Sciatic nerve (tissue), 2 donors: ENCODE results near the gene BTBD1. TPM values are rescaled to one million over a fixed set of nuclear protein-coding genes. Genes with fewer than 3 reads are reported as not detected.

Source experiments
- ATAC-seq: fragments of 200-7000 bp; cut with Tn5 transposase; one replicate; pipeline ENCODE4 v1.9.1; 2020; ENCODE audit warnings: mild to moderate bottlenecking, moderate library complexity
- DNase-seq: peaks from one replicate; pipeline ENCODE4 v3.0.0-alpha.2; 2020; ENCODE audit warnings: low spot score
- intact Hi-C: fragments of 100-400 bp; cut with DNase I; formaldehyde crosslinking; loops from one replicate; pipeline ENCODE4 v1.14.2; 2022
- total RNA-seq: library from RNA; stranded (reverse); fragmentation: NEBNext Ultra II Directional; extraction: Animal tissue kit (Norgen Biotek cat#: 25700); gene quantifications from one replicate; pipeline ENCODE4 v1.2.1, GENCODE V29; 2021
- donor health status: DM: no; HTN: no; CAD: no.
- donor health status: DM: no; HTN: no; CAD: no.

BTBD1 gene
- total RNA-seq = 51.4 TPM

DNA sequence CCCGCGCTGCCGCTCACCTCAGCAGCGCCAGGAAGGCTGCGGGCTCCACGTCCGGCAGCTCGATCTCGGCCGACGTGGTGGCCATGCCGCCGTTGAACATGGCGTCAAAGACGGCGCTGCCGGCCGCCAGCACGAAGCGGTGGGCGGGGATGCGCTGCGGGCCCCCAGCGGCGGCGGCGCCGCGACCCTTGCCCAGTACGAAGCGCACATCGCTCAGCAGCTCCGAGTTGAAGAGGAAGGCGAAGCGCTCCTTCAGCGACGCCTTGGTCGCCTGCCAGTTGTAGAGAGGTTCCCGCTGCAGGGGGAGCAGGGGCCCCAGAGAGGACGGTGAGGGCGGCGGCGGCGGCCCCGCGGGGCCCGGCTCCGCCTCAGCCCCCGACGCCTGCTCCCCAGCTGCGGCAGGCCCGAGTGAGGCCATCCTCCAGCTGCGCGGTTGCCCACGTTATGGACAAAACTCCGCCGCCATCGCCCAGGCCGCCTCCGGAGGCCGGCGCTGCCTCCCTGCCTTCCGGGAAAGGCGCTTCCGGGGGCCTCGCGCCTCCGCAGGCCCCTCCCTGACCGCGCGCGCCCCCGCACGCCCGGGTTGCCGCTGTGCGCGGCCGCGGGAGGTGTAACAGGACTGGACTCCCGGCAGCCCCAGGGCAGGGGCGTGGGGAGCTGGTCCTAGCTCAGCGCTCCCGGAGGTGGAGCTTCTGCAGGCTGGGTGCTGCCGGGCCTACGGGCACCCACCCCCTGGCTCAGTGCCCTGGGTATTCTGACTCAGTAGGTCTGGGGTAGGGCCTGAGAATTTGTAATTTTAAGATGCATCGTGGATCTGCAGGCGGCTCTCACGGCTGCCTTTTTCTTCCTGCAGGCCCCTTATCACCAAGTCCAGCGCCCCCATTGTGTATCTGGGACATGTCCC, at the start of gene BTBD1:
Gene BTBD1, minus strand, starts transcription at position 519 of the 904 bp plus-strand sequence. Its CDS starts 101 bp downstream, at position 418.
- intact Hi-C loops = no loop called here
- peak; percentile 93 for DNase-seq
- peak; percentile 99 for ATAC-seq

DNA sequence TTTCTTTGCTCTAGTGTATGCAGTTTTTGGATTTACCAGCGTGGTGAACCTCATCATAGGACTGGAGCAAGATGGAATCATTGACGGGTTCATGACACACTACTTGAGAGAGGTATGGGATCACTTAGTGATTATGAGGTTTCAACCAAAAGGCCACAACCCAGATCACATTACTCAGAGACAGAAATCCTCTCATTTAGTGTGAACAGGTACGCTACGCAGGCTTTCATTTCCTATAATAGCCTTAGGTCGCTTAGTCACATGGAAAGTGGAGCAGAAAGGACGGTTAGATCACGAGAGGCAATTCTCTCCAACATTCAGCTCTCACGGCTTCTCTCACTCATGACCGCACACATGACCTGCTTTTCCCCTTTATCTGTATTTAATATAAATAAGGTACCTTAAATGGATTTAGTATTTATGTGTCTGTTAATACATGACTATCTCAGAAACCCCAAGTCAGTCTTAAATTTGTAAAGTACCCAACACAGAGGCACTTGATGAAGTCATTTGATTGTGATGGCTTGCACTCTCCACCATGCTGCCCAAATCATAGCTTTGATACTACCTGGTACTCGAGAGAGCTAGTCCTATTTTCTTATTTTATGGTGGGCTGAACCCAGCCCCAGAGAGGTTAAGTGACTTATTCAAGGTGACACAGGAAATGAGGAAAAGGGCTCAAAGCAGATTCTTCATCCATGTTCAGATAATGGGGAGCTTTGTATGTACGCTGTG, 48.9 kb upstream of the BTBD1 start:
- ATAC-seq (no peak), DNase-seq (no peak)
- intact Hi-C loops = no loop called here

DNA sequence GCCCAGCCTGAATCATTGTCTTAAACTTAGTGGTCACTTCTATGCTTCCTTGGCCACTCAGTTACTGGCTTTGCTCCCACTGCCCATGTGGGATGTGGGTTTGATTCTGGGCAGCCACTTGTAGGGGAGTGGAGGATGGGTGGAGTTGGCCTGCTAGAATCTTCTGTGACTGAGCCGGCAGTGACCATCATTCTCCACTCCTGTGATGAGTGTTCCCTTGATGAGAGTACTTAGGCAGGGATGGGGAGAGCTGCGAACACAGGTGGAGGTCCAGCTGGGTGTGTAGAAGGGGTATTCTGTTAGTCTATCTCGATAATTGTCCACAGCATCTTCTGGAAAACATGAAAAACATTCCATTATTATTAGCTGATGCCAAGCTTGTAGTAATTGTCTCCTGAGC, 48.4 kb upstream of the BTBD1 start:
- intact Hi-C loops = no loop called here
- DNase-seq = no peak
- ATAC-seq = no peak

DNA sequence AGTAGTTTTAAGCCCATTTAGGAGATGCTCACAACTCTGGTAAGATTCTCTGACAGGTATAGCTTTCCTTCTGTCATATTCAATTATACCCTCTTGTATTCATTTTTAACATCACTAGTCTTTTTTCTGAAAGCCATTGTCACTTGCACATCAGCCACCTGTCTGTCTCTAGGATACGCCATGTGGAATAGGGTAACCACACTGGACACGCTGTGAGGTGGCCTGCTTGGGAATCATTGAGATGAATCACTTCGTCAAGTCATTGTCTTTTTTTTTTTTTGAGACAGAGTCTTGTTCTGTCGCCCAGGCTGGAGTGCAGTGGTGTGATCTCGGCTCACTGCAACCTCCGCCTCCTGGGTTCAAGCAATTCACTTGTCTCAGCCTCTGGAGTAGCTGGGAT, 47.8 kb upstream of the BTBD1 start:
- no peak for DNase-seq
- intact Hi-C loops = no loop called here
- ATAC-seq = no peak

DNA sequence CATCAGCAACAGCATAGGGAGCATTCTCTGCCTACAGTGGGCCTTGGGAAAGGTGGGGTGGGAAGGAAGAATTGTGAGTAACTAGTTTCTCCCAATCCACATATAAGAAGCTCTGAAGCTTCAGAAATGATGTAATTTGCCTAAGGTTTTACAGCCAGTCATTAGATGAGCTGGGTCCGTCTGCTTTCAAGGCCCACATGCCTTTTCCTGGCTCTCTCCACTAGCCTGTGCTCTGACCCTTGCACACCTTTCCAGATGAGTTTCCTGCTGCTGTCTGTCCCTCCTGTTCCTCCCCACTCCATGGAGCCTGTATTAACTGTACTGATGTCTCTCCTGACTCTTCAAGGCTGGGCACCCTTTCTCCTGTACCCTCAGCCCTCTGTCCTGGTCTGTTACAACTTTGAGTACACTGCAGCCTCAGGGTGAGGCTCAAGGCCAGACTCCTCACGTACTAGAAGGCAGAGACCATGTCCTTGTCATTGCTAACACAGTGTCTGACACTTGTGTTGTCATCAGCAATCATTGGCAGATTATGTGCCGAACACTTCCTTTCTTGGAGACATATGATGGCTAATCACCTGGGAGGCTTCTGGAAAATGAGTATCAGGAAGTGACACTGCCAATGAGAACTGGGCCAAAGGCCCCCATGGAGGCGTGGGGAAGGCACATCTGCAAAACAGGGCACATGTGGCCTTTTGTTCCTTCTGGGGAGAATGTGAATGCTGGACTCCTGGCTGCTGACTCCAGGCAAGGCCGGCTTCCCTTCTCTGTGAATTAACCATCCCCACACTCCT, 47.0 kb upstream of the BTBD1 start:
- intact Hi-C loops = no loop called here
- ATAC-seq (no peak), DNase-seq (no peak)

DNA sequence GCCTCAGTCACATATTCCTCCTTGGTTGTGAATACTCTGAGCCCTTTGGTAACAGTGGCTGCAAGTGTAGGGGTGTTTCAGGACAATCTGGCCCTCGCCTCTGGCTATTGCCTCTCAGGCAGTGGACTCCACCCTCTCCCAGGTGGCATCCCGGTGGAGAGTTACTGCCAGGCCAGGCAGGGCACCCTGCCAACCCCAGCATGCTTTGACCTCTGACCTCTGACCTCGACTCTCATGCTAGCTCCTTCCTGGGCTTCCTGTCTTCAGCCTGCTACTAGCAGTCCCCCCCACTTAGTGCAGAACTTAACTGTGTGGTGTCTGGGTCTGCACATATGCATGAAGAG, 45.9 kb upstream of the BTBD1 start:
- intact Hi-C loops = no loop called here
- DNase-seq (no peak), ATAC-seq (no peak)

DNA sequence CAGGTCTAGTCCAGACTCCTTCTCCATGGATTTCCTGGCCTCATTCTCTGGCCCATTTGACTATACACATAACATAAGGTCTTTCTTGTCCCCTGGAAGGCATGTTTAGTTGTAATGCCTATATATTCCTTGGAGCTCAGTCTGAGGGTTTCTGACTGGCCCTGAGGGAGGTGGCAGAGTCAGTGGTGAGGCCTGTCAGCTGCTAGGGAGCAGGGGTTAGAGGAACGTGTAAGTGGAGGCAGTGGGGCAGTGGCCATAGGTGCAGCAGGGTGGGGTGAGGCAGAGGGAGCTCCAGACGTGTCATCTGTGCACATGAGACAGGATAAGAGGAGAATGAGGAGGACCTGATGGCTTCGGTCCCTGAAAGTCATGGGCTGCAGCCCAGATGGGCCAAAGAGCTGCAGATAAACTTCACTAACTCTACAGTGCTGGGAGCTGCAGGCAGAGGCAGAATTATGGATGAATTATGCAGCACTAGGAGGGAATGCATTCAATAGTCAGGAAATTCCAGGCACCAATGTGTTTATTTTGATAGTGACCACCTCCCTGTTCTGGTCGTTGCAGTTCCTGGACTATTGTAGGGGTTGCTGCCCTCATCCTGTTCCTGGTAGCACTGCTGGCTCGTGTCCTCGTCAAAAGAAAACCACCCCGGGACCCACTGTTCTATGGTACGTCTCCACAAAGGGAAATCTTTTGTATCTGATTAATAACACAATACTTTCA, 45.3 kb upstream of the BTBD1 start:
- intact Hi-C loops = no loop called here
- no peak for DNase-seq
- no peak for ATAC-seq

DNA sequence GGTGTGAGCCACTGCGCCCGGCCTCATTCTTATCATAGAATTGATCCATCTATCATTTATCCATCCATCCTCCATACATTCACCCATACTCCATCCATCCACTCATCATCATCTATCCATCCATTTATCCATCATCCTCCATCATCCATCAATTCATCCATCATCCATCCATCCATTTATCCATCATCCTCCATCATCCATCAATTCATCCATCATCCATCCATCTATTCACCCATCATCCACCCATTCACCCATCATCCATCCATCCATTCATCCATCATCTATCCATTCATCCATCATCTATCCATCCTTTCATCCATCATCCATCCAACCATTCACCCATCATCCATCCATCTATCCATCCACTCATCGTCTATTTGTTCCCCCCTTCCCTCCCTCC, 44.1 kb upstream of the BTBD1 start:
- intact Hi-C loops = no loop called here
- DNase-seq (no peak), ATAC-seq (no peak)

DNA sequence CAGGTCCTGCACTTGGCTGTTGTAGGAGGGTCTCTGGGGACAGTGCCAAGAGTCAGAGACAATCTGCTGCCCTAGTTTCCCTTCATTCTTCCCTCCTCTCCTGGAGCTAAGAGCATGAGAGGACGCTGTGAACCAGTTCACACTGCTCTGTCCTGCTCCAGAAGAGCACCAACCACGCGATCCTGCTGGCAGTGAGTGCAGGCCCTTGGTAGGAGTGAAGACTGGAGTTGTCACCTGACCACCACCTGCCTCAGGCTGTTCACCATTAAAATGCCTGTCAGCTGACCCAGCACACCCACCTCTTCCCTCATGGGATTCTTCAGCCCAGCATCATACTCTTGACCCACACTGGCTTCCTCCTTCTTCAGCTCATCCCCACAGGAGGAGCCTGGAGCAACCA, 43.3 kb upstream of the BTBD1 start:
- ATAC-seq (no peak), DNase-seq (no peak)
- intact Hi-C loops = no loop called here

DNA sequence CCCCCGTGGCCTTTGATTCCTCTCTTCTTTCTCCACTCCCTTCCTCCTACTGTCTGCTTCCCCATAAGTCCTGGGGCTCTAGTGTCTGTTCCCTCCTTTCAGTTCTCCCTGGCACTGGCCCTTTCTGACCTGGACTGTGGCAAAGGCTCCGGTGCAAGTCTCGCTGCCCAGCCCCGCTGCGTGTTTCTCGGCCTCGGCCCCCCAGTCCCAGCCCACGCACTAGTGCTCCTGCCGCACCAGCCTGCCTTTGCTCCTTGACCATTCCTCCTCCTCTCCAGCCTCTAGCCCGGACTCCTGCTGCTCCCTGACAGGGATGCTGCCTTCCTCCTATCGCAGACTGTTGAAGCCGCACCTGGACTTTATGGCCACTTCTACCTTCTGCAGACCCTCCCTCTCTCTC, 42.5 kb upstream of the BTBD1 start:
- ATAC-seq (peak; percentile 31), DNase-seq (no peak)
- intact Hi-C loops = no loop called here

DNA sequence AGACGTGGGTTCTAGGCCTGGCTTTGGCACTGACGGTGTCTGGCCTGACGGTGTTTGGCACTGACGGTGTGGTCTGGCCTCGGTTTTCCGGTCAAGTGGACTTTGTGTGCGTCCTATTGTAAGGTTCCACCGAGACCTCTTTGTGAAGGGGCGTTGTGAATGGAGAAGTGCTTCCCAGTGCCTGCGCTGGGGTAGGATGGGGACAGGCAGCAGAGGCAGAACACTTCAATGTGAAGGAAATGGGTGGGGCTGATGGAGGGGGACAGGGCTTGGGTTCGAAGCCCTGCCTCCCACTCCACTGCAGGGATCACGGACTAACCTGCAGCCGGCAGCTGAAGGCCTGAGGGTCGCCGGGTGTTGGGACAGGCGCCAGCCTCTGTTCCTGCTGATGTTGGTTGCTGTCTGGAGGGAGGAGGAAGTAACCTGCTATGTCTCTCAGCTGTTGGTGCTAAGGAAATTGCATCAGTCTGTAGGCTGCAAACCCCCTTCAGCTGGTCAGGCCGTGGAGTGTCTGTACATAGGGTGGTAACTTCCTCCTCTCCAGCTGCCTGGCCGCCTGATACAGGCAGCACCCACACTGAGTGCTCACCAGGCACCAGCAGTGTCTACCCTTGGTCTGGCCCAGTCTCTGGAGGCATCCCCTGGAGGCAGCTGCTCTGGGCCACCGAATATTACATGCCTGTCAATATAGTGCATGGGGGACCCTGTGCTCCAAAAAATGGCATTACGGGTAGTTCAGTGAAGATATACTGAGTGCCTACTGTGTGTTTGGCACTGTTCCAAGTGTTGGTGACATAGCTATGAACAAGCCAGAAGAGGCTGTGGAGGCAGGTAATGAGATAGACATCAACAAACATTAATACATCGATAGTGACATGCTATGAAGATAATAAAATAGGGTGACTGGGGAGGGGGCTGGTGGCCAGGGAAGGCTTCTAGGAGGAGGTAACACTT, 41.5 kb upstream of the BTBD1 start:
- ATAC-seq (peak; percentile 92), DNase-seq (peak; percentile 61)
- intact Hi-C loops = no loop called here

DNA sequence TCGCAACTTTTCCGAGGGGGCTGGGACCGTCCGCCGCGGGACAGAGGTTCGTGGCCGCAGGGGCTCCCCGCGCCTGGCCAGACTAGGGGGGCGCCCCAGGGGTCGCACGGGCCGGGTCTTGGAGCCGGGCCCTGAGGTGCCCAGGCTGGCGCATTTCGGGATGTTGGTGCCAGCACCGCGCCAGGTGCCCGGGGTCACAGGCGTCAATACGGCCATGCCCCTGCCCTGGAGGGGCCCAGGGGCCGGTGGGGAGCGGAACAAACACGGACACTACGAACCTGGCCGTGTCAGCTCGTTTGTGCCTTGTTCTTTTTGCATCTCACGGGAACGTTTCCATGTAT, 40.8 kb upstream of the BTBD1 start:
- ATAC-seq (no peak), DNase-seq (no peak)
- intact Hi-C loops = no loop called here

DNA sequence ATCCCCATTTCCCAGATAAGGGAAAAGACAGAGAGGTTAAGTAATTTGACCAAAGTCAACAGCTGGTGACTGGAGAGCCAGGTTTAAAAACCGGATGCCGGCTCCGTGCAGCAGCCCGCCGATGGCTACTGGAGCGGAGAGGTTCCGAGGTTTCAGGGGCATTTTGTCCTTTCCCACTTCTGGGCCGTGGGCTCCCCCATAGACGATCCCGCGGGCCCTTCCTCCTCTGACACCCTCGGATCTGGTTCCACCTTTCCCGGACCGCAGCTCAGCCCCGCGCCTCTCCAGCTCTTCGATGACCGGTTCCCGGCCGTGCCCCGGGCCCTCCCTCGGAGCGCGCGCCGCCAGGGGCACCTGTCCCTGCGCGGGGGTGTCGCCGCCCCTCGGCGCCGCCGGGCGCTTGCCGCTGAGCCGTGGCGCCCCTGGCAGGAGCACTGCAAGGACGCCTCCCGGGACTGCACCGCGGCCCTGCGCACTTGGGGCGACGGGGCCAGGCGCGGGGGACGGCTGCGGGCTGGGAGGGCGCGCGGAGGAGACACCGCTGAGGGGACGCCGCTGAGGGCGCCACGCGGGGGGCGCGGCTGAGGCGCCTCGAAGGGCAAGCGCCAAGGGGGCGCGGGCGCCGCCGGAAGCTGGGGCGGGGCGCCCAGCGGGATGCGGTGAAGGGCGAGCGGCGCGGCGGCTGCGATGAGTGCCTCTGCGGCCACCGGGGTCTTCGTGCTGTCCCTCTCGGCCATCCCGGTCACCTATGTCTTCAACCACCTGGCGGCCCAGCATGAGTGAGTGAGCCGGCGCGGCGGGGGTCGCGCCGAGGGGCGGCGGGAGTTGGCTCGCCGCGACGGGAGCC, 40.2 kb upstream of the BTBD1 start, which contains the start of gene TM6SF1:
Gene TM6SF1, plus strand, starts transcription at position 652 of the 847 bp plus-strand sequence. Its CDS starts 36 bp downstream, at position 688.
- DNase-seq = no peak
- intact Hi-C loops = no loop called here
- ATAC-seq = no peak

DNA sequence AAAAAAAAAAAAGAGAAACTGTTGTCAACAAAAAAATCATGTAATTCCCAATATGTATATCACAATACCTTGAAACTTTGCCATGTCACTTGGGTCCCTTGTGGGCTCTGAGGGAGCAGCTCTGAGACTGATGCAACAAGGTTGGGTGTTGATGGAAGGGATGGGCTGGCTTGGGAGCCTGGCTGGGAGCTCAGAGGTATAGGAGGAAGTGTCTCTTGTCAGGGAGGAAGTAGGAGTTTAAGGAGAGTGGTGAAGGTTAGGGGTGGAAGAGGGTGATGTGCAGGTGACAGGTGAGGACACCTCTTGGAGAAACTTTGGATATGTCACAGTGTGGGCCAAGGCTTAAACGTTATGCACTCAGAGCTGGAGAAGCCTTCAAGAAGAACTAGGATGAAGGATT, 38.4 kb upstream of the BTBD1 start:
- DNase-seq (no peak), ATAC-seq (no peak)
- intact Hi-C loops = no loop called here

DNA sequence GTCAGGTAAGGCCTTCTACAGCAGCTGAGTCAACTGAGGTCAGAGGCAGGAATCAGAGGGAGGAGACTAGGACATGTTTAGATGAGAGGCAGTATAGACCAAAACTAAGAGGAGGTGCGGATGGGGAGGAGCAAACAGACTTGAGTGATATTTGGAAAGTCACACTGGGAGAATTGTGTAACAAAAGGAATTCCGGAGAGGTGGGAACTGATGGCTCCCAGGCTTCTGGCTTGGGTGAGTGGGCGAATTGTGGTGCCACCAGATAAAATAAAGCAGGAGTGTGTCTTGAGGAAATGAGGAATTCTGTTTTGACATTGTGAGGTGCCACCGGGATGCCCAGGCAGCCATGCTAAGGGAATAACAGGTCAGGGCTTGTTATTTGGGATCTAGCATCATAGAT, 37.1 kb upstream of the BTBD1 start:
- ATAC-seq (no peak), DNase-seq (no peak)
- intact Hi-C loops = loop anchor here (5.0 kb wide), 1 partner anchor 1667 kb away; no protein-coding TSS in a partner anchor

DNA sequence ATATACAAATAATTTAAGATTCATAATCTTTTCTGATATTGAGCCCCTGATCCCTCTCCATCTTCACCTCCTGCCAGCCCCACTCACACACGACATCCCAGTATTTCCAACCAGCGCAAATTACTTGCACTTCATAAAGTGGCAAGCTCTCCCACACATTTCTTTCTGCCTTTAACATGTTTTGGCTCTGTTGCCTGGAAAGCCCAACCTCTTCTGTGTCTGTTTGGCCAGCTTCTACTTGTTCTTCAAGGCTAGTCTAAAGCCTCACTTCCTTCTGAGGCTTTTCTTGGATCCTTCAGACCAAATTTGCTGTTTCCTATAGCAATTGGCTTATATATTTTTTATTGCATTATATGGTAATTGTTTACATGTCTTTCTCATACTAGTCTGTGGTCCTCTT, 35.3 kb upstream of the BTBD1 start:
- DNase-seq = no peak
- intact Hi-C loops = loop anchor here (5.0 kb wide), 1 partner anchor 1665 kb away; no protein-coding TSS in a partner anchor
- no peak for ATAC-seq

DNA sequence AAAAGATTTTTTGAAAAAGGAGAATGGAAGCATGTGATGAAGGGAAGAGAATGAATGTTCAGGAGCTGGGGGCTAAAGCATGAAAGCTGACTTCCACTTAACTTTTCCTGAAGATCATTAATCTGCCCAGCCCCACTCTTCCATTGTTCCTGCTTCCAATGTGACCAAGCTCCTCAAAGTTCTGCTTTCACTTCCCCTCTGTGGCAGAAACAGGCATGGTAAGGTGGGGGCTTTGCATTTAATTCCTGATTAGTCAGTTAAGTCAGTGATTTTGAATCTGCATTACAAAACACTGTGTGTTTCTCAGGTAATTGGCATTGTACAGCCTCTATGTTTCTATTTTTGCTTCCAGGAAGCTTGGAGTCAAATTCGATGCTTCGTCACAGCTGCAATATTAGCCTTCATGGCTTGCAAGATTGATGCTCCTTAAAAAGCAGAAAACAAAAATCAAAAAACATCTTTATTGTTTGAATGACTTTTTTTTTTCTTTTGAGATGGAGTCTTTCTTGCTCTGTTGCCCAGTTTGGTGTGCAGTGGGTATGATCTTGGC, 33.1 kb upstream of the BTBD1 start:
- intact Hi-C loops = loop anchor here (5.0 kb wide), 1 partner anchor 1663 kb away; no protein-coding TSS in a partner anchor
- ATAC-seq (no peak), DNase-seq (no peak)
